Parietal lobe (tissue), 1 donor: ENCODE measurements around the gene TRIM56. TPM values are rescaled to one million over a fixed set of nuclear protein-coding genes. Genes with fewer than 3 reads are reported as not detected.

Experiments used
- total RNA-seq: library from RNA; depleted of rRNA; stranded (reverse); fragments of >200 nt; gene quantifications from one replicate; pipeline ENCODE4 v1.2.3, GENCODE V29; 2014

TRIM56 gene, protein sequence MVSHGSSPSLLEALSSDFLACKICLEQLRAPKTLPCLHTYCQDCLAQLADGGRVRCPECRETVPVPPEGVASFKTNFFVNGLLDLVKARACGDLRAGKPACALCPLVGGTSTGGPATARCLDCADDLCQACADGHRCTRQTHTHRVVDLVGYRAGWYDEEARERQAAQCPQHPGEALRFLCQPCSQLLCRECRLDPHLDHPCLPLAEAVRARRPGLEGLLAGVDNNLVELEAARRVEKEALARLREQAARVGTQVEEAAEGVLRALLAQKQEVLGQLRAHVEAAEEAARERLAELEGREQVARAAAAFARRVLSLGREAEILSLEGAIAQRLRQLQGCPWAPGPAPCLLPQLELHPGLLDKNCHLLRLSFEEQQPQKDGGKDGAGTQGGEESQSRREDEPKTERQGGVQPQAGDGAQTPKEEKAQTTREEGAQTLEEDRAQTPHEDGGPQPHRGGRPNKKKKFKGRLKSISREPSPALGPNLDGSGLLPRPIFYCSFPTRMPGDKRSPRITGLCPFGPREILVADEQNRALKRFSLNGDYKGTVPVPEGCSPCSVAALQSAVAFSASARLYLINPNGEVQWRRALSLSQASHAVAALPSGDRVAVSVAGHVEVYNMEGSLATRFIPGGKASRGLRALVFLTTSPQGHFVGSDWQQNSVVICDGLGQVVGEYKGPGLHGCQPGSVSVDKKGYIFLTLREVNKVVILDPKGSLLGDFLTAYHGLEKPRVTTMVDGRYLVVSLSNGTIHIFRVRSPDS
- total RNA-seq: 1.3 TPM

DNA sequence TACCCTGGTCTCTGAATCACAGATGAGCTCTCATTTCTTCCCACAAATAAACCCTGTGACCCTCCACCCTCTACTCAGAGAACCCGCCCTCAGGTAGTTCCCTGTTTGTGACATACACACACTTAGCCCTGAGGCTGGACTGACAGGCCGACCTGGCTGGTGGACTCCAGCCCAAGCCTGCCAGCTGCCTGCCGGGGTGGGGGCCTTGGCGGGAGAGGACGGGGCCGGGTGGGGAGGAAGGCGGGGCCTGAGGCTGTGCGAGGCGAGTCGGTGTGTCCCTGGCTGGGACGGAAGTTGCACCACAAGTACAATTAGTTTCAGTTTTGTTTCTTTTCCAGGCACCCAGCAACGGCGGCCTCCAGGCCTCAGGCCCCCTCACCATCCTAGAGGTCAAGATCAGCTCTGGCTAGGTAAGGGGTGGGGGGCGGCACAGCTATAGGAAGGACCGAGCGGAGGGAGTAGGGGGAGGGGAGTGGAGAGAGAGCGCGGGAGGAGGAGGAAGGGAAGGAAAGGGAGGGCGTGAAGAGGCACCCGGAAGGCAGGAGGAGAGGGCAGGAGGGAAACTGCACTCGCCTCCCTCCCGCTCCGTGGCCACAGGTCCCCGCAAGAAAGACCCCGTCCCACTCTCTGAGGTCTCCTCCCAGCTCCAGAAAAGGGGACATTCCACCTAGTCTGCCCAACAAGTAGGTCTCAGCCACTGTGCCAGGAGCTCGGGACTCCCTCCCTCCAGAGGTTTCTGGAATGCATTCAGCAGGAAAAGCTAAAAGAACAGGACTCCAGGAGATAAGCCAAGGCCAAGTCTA, at the start of gene TRIM56:
Gene TRIM56, plus strand, starts transcription at position 320 of the 803 bp plus-strand sequence. CDS start 1,832 bp downstream, outside the sequence.

DNA sequence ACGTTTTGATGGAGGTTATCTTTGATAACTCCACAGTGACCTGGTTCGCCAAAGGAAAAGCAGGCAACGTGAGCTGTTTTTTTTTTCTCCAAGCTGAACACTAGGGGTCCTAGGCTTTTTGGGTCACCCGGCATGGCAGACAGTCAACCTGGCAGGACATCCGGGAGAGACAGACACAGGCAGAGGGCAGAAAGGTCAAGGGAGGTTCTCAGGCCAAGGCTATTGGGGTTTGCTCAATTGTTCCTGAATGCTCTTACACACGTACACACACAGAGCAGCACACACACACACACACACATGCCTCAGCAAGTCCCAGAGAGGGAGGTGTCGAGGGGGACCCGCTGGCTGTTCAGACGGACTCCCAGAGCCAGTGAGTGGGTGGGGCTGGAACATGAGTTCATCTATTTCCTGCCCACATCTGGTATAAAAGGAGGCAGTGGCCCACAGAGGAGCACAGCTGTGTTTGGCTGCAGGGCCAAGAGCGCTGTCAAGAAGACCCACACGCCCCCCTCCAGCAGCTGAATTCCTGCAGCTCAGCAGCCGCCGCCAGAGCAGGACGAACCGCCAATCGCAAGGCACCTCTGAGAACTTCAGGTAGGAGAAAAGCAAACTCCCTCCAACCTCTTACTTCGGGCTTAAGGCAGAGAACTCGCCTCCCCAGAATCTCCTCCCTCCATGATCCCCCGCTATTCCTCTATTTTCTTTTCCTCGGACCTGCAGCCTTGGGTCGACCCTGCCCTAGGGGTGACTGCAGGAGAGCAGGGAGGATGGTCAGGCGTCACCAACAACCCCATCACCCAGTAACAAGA, 41.6 kb downstream of the TRIM56 start, which contains the start of gene SERPINE1:
Gene SERPINE1, plus strand, starts transcription at position 454 of the 809 bp plus-strand sequence. CDS start 1,290 bp downstream, outside the sequence.

Other genes with a start within 250 kb of the TRIM56 start
- 30.4 TPM for gene SLC12A9, start 232.8 kb upstream of the TRIM56 start, total RNA-seq
- 3.8 TPM for gene TRIP6, start 218.1 kb upstream of the TRIM56 start, total RNA-seq
- gene SRRT, start 210.4 kb upstream of the TRIM56 start, total RNA-seq: 64.5 TPM
- 2.5 TPM for gene UFSP1, start 195.8 kb upstream of the TRIM56 start, total RNA-seq
- gene ACHE, start 189.6 kb upstream of the TRIM56 start, total RNA-seq: 13.1 TPM
- gene MUC3A, start 135.9 kb upstream of the TRIM56 start, total RNA-seq: 0.63 TPM
- not detected for gene MUC12, start 115.9 kb upstream of the TRIM56 start, total RNA-seq
- gene MUC17, start 65.4 kb upstream of the TRIM56 start, total RNA-seq: not detected
- not detected for gene SERPINE1, start 41.6 kb downstream of the TRIM56 start, total RNA-seq
- 63.2 TPM for gene AP1S1, start 69.0 kb downstream of the TRIM56 start, total RNA-seq
- 9.4 TPM for gene VGF, start 80.1 kb downstream of the TRIM56 start, total RNA-seq
- 3.4 TPM for gene NAT16, start 94.8 kb downstream of the TRIM56 start, total RNA-seq
- gene MOGAT3, start 115.6 kb downstream of the TRIM56 start, total RNA-seq: not detected
- 22.2 TPM for gene PLOD3, start 132.1 kb downstream of the TRIM56 start, total RNA-seq
- gene ZNHIT1, start 132.7 kb downstream of the TRIM56 start, total RNA-seq: 23.5 TPM
- 5.9 TPM for gene CLDN15, start 152.3 kb downstream of the TRIM56 start, total RNA-seq
- 71.1 TPM for gene FIS1, start 159.6 kb downstream of the TRIM56 start, total RNA-seq
- gene IFT22, start 236.3 kb downstream of the TRIM56 start, total RNA-seq: 32.2 TPM